ENCODE measurements around the gene EEF1AKMT3.
"Not testable (repeated sequence)": the region's sequence is repeated elsewhere in the genome, so short reads cannot be mapped to it uniquely, and the experiment has no call there.

EEF1AKMT3 gene

DNA sequence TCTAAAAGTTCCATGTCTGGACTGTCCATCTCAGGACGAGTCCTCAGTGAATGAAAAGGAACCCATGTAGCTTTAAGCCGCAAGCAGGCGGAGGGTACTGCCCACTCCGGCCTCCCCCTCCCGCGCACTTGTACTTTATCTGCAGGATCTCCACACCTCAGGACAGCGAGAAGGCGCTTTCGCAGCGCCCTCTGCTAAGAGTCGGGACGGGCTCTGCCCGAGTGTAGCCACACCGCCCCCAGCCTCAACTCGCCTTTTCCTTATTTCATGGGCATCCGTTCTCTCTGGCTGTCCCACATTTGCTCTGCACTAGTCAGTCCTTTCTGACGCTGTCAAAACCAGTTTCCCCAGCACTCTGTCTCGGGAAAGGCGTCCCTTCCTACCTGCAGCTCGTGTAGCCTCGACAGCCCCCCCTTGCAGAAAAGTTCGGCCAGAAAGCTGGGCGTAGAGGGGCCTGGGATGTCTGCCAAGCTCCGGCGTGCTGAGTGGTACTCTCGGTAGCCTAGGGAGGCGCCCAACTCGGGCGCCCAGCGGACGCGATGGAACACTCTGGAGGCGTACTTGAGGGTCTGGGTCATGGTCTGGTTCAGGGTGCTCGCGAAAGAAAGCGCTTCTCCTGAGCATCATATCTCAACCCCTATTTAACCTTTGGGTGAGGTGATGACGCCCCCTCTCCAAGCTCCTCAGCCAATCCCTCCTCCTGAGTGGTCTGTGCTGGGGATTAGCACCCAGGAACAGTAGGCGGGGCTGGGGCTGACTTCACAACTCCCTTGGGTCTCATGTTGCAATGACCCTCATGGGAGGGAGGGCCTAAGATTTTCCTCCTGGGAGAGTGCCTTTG is 5.7 kb upstream of the EEF1AKMT3 start, which contains the start of gene CYP27B1:
Gene CYP27B1 (minus strand): TSS at position 615 of the 841 bp plus-strand sequence. CDS start 37 bp downstream, at position 578.
- peak; percentile 99 for DNase-seq

DNA sequence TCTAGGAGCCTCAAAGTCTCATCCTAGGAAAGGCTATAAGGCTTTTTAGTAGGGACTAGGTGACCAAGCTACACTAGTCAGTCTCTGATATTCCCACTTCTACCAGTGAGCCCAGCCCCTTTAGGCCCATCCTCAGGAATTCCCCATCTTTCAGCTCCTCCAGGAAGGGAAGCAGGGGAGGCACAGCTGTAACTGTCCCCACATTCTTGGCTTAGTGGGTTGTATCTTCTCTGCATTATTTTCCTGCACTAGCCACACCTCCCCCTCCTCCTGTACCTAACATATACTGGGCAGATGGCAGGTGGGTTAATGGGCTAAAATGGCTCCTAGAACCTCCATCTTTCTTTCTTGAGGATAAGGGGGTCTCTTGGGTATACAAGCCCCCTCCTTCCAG is 5.1 kb upstream of the EEF1AKMT3 start:
- peak; percentile 93 for DNase-seq

- no peak for DNase-seq
Observed at GRCh38 chr12:57767876-57768275, 4.5 kb upstream of the EEF1AKMT3 start.

- no peak for DNase-seq
Observed at GRCh38 chr12:57769594-57769993, 2.8 kb upstream of the EEF1AKMT3 start.

DNA sequence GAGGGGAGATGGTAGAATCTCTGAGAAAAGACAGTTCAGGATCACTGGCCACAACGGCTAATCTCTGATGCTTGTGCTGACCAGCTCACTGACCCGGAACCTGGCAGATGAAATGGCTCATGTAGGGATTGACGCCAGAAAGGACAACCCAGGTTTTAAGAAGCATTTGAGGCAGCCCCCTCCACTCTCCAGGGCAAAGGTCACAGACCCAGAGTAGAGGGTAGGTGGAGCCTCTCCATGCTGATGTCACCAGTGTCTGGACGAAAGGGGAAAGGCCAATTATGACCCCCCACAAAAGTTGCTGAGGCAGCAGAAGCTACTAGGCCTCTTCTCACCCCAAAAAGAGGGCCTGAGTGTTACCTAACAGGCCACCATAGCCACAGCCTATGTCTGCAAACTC is 1.7 kb upstream of the EEF1AKMT3 start:
- no peak for DNase-seq

- peak; percentile 97 for DNase-seq
Observed at GRCh38 chr12:57771236-57771872, 1.1 kb upstream of the EEF1AKMT3 start.

- DNase-seq: peak; percentile 99
Observed at GRCh38 chr12:57771873-57772428, 463 bp upstream of the EEF1AKMT3 start, which contains the start of gene METTL1. TSS of gene METTL1 (minus strand) at chr12:57772105. CDS start at chr12:57772083, 22 bp downstream.

GRCh38 chr12:57774634-57775033 is 2.2 kb downstream of the EEF1AKMT3 start:
- not testable (repeated sequence) for DNase-seq

- no peak for DNase-seq
Observed at GRCh38 chr12:57775044-57775443, 2.6 kb downstream of the EEF1AKMT3 start.

GRCh38 chr12:57775563-57776246 is 3.3 kb downstream of the EEF1AKMT3 start:
- DNase-seq: no peak

DNA sequence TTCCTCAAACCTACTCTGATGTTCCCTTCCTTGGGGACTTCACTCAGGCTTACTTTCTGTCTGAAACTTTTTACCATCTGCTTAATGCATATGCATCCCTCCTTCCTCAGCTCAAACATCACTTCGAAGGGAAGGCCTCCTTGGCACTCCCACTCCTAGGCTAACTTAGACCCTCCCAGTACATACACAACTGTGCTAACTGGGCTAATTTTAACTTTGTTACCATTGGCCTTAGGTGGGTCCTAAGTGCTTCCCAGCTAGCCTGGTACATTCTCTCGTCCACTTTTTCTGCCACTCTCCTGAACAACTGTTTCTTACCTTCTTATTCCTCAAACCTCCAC is 3.8 kb downstream of the EEF1AKMT3 start:
- DNase-seq: no peak

- no peak for DNase-seq
Observed at GRCh38 chr12:57777367-57777766, 5.0 kb downstream of the EEF1AKMT3 start.

DNA sequence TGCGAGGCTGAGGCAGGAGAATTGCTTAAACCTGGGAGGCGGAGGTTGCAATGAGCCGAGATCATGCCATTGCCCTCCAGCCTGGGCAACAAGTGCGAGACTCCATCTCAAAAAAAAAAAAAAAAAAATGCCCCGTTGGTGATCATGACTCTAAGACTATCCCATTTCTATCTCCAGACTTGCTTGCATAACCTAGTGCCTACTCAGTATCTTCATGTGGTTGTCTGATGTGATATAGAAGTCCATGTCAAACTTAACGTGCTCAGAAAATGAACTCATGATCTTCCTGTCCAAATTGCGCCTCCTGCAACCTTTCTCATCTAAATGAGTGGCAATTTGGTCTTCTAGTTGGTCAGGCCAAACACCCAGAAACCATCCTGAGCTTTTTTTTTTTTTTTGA is 5.5 kb downstream of the EEF1AKMT3 start:
- no peak for DNase-seq

DNA sequence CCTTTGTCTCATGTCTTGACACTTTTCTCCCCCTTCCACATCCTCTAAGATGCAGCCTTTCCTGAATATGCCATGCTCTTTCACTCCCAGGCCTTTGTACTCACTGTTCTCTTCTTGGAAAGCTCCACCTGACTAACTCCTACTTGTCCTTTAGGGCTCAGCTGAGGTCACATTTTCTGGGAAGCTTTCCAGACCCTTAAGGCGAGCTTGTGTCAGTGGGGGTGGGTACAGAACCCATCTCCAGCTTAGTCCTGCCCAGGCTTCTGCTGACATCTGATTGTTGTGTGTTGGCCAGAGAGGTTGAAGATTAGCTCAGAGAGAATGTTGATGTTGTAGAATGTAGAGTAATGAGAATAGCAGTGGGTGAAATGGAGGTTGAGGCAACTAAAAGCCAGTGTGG is 7.3 kb downstream of the EEF1AKMT3 start:
- no peak for DNase-seq

- no peak for DNase-seq
Observed at GRCh38 chr12:57780284-57780897, 8.0 kb downstream of the EEF1AKMT3 start.

GRCh38 chr12:57781244-57781643 is 8.8 kb downstream of the EEF1AKMT3 start:
- no peak for DNase-seq

GRCh38 chr12:57781801-57782200 is 9.4 kb downstream of the EEF1AKMT3 start:
- DNase-seq: no peak

DNA sequence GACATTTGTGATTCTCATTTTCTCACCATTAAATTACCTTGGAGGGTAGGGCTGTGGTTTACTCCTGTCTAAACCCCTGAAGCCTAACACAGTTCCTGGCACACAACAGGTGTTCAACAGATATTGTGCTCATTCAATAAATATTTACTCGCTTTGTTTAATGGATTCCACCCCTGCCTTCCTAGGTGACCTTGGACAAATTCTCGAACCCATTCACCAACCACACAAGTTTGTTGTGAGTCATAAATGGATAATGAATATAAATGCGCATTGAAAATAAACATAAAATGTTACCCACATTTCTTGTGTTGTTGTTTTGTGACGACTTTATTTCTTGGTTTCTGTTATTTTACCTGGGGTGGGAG is 9.8 kb downstream of the EEF1AKMT3 start:
- no peak for DNase-seq

GRCh38 chr12:57782608-57783465 is 10.4 kb downstream of the EEF1AKMT3 start, which contains the start of gene TSFM:
TSS of gene TSFM (plus strand) at chr12:57782787. CDS start at chr12:57782802, 15 bp downstream.
- DNase-seq: peak; percentile 97

GRCh38 chr12:57783466-57783801 is 11.0 kb downstream of the EEF1AKMT3 start:
- DNase-seq: no peak

DNA sequence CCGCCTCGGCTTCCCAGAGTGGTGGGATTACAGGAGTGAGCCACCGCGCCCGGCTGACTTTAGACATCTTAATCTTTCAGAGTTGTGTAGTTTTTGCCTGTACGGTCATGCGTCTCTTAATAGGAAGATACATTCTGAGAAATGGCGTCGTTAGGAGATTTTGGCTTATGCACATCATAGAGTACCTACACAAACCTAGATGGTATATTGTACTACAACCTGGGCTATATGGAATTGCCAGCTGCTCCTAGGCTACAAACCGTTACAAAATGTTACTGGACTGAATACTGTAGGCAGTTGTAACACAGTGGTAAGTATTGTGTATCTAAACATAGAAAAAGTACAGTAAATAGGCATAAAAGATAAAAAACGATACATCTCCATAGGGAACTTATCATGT is 11.4 kb downstream of the EEF1AKMT3 start:
- no peak for DNase-seq

- no peak for DNase-seq
Observed at GRCh38 chr12:57793920-57794319, 21.5 kb downstream of the EEF1AKMT3 start.

Data from NCI-H82 (cell line).